ENCODE measurements around the gene S1PR4.

- TF ChIP-seq GATA2 (IDR thresholded peaks at IDR 0.05; ENCODE audit: low read depth, low read length) (no peak), GATA3 (IDR thresholded peaks at IDR 0.05; ENCODE audit: low read depth, low read length) (no peak)
Observed at GRCh38 chr19:3178377-3178972, at the start of gene S1PR4.

Measured in SH-SY5Y (cell line).